Upper lobe of left lung (tissue), 6 donors: ENCODE results near the gene NCMAP. TPM values are rescaled to one million over a fixed set of nuclear protein-coding genes. Genes with fewer than 3 reads are reported as not detected.

Experiments
- ATAC-seq, 2 donors: fragments of 200-7000 bp; cut with Tn5 transposase; one replicate each; pipeline ENCODE4 v1.9.1; 2022; ENCODE audit warnings: mild to moderate bottlenecking in 2 of 2, moderate library complexity in 2 of 2; ENCODE audit not compliant: low FRiP score in 2 of 2
- DNase-seq, 2 donors: peaks; one replicate each; pipeline ENCODE4 v3.0.0-alpha.2; 2019 to 2020
- H3K27ac ChIP-seq, 4 donors: fragments of 200-600 bp; sonication (generic); one replicate each; pipeline ENCODE4 v1.5.1; 2016 to 2019
- H3K27me3 ChIP-seq, 4 donors: fragments of 200-600 bp; sonication (generic); one replicate each; pipeline ENCODE4 v1.5.1; 2017 to 2019
- H3K36me3 ChIP-seq, 4 donors: fragments of 200-600 bp; sonication (generic); one replicate each; pipeline ENCODE4 v1.5.1; 2016 to 2019
- H3K4me1 ChIP-seq, 4 donors: fragments of 200-600 bp; sonication (generic); one replicate each; pipeline ENCODE4 v1.5.1; 2018 to 2019
- H3K4me3 ChIP-seq, 4 donors: fragments of 200-600 bp; sonication (generic); one replicate each; pipeline ENCODE4 v1.5.1; 2017 to 2019; ENCODE audit warnings: mild to moderate bottlenecking in 2 of 4, moderate library complexity in 1 of 4
- H3K9me3 ChIP-seq, 4 donors: fragments of 200-600 bp; sonication (generic); one replicate each; pipeline ENCODE4 v1.5.1; 2018 to 2019
- EP300 ChIP-seq, 4 donors: sonication (generic); formaldehyde crosslinking; IDR thresholded peaks; one replicate each; pipeline ENCODE4 v1.5.1; 2017; ENCODE audit warnings: antibody characterized with exemption in 4 of 4, control low read depth in 2 of 4
- POLR2A ChIP-seq, 4 donors: fragments of 450-650 bp; IDR thresholded peaks; one replicate each; pipeline ENCODE4 v1.5.1; 2016 to 2017; ENCODE audit warnings: antibody characterized with exemption in 4 of 4, mild to moderate bottlenecking in 2 of 4
- POLR2AphosphoS5 ChIP-seq, 2 donors: sonication (generic); formaldehyde crosslinking; IDR thresholded peaks; one replicate each; pipeline ENCODE4 v1.5.1; 2017; ENCODE audit warnings: antibody characterized with exemption in 2 of 2
- WGBS, 2 donors: methylation state at CpG; one replicate each; pipeline ENCODE4 v1.1.5; 2017 to 2018; 5-methylcytosine and 5-hydroxymethylcytosine counted together
- total RNA-seq, 6 donors: library from RNA; depleted of rRNA in 4 of 6; stranded (reverse); fragments of >200 nt in 4 of 6; gene quantifications; one replicate each; pipeline versions ENCODE4 v1.1.0 to v1.2.1, GENCODE V29; 2016 to 2021
- TF ChIP-seq, protein P1 (sequence below), 6 experiments: fragments of 450-650 bp in 4 of 6; fragments of 200-600 bp in 2 of 6; sonication (generic) in 2 of 6; IDR thresholded peaks; one replicate each; pipeline ENCODE4 v1.5.1; 2016 to 2019; ENCODE audit warnings: antibody characterized with exemption in 6 of 6
- donor health status: DM: no; HTN: no; CAD: no; lungs with moderate emphysema.
- donor health status: DM: no; HTN: yes; CAD: no; lungs with severe emphysema.

The NCMAP gene
- total RNA-seq, 6 donors from 2014 or later = 3.3 to 12.8 (median 7.3) TPM

DNA sequence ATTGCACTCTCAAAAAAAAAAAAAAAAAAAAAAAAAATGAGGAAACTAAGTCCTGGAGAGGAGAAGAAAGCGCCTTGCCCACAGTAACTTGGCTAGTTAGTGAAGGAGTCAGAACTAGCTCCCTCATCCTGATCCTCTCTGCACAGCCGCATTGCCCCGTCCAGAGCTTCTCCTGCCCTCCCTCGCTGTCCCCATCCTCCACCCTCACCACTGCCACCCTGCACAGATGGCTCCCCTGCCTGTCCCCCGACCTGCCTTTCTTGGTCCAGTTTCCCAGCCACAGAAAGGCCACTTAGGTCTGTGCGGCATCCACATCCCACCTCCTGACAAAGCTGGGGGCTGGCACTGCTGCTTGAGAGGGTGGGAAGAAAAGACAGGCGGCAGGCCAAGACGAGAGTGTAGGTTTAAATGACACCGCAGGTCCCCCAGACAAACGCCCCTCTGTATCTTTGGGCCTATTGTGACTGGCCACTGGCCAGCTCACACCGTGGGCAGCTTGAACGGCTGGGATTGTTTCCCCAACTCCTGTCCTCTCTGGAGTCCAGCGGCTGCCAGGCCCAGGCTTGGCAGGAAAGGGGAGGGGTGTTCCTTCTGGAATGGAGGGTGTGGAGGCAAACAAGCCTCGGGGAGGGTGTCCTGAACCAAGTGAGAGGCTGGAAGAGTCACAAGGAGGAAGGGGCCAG, 20.2 kb downstream of the NCMAP start:
- peak overlapping the region in 1 of 4 donors; percentile 17 for H3K27ac ChIP-seq

DNA sequence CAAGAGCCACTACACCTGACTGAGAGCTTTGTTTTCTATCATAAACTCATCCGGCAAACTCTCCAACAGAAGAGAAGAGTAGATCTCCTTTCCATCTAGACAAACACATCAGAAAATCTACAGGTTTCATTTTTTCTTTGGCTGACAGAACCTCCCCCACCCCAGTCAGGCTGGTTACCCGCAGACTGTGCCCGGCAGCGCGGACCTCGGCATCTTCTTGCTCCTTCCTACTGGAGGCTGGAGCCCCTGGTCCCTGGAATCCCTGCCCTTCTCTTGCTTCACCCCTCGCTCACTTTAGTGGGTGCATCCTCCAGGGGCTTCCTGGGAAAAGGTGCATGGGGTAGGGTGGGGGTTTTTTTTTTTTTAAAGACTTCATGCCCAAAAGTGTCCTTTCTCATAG, 23.0 kb downstream of the NCMAP start:
- no peak overlapping the region for H3K27ac ChIP-seq
- H3K36me3 ChIP-seq = no peaks in the 10 kb centered on the region
- no peak for ATAC-seq
- DNase-seq = no peak
- H3K4me1 ChIP-seq = peaks cover 0 to 4% (median 0%) of the 10 kb centered on the region in 4 donors
- no peaks in the 10 kb centered on the region for H3K27me3 ChIP-seq
- TF ChIP-seq POLR2AphosphoS5 (IDR thresholded peaks at IDR 0.05) (no peak), POLR2A (IDR thresholded peaks at IDR 0.05) (no peak), EP300 (IDR thresholded peaks at IDR 0.05) (no peak)
- TF ChIP-seq, protein P1, sequence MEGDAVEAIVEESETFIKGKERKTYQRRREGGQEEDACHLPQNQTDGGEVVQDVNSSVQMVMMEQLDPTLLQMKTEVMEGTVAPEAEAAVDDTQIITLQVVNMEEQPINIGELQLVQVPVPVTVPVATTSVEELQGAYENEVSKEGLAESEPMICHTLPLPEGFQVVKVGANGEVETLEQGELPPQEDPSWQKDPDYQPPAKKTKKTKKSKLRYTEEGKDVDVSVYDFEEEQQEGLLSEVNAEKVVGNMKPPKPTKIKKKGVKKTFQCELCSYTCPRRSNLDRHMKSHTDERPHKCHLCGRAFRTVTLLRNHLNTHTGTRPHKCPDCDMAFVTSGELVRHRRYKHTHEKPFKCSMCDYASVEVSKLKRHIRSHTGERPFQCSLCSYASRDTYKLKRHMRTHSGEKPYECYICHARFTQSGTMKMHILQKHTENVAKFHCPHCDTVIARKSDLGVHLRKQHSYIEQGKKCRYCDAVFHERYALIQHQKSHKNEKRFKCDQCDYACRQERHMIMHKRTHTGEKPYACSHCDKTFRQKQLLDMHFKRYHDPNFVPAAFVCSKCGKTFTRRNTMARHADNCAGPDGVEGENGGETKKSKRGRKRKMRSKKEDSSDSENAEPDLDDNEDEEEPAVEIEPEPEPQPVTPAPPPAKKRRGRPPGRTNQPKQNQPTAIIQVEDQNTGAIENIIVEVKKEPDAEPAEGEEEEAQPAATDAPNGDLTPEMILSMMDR (IDR thresholded peaks at IDR 0.05) = no peak
- no peaks in the 10 kb centered on the region for H3K9me3 ChIP-seq
- WGBS, 2 donors = 83 to 94% methylated on average over 7 of the region's 7 CpGs
- H3K4me3 ChIP-seq = no peak overlapping the region

More for the DNA sequence above, 20.2 kb downstream of the NCMAP start:
- 54 to 65% methylated on average over 13 to 14 of the region's 14 CpGs for WGBS, 2 donors
- ATAC-seq (no peak), DNase-seq (peak in 1 of 2 donors; percentile 60)
- no peaks in the 10 kb centered on the region for H3K27me3 ChIP-seq
- no peaks in the 10 kb centered on the region for H3K36me3 ChIP-seq
- TF ChIP-seq EP300 (IDR thresholded peaks at IDR 0.05) = no peak
- TF ChIP-seq, protein P1 (IDR thresholded peaks at IDR 0.05) = no peak
- no peak for TF ChIP-seq POLR2A (IDR thresholded peaks at IDR 0.05)
- peaks cover 0 to 4% (median 0%) of the 10 kb centered on the region in 4 donors for H3K4me1 ChIP-seq
- no peaks in the 10 kb centered on the region for H3K9me3 ChIP-seq
- no peak overlapping the region for H3K4me3 ChIP-seq

DNA sequence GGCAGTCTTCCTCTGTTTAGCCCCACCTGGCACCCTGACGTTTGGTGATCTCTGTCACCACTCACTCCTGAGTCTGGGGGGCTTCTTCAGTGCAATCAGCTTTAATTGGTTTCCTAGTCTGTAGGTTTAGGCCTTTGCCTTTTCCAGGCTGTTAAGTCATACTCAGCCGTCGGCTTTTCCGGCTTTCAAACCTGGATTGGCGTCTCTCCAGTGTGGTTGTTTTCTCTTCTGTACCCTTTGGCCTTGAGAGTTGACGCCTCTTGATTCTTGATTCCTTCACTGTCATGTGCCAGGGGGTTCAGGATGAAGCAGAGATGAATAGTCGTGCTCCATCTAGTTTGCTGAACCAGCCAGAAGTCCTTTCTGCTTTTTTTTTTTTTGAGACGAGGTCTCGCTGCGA, 24.9 kb downstream of the NCMAP start:
- H3K27ac ChIP-seq = no peak overlapping the region
- H3K27me3 ChIP-seq = no peaks in the 10 kb centered on the region
- no peaks in the 10 kb centered on the region for H3K9me3 ChIP-seq
- TF ChIP-seq EP300 (IDR thresholded peaks at IDR 0.05) = no peak
- TF ChIP-seq POLR2AphosphoS5 (IDR thresholded peaks at IDR 0.05) = no peak
- TF ChIP-seq, protein P1 (IDR thresholded peaks at IDR 0.05) = no peak
- TF ChIP-seq POLR2A (IDR thresholded peaks at IDR 0.05) = no peak
- ATAC-seq = no peak
- no peak overlapping the region for H3K4me3 ChIP-seq
- no peak for DNase-seq
- WGBS, 2 donors = 77 to 87% methylated on average over 10 of the region's 10 CpGs
- H3K4me1 ChIP-seq = peaks cover 0 to 4% (median 0%) of the 10 kb centered on the region in 4 donors
- no peaks in the 10 kb centered on the region for H3K36me3 ChIP-seq

DNA sequence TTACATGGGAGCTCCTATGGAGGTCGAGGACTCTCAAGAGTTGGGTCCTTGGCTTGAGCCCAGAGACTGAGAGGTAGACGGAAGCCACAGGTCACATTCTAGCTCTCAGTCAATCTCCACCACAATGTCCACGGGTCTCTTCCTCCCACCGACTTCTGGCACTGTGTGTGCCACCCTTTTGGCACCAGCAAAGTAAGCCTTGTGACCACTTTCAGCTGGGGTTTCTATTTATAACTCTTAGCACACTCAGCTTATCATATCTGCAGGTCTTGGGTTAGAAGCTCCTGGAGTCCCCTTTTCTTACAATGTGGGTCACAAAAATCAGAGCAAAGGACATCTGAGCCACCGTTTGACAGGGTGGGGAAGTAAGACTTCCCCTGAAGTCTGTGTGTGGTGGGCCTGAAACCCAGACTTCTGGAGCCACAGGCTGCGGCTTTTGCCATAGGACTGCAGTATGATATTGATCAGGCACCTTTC, 28.3 kb downstream of the NCMAP start:
- ATAC-seq = no peak

More for the DNA sequence above, 28.3 kb downstream of the NCMAP start:
- no peaks in the 10 kb centered on the region for H3K4me1 ChIP-seq
- H3K27me3 ChIP-seq = no peaks in the 10 kb centered on the region
- no peaks in the 10 kb centered on the region for H3K36me3 ChIP-seq
- peak in 1 of 2 donors; percentile 62 for DNase-seq
- 24 to 61% methylated on average over 4 to 6 of the region's 6 CpGs for WGBS, 2 donors
- TF ChIP-seq, protein P1 (IDR thresholded peaks at IDR 0.05) = no peak
- no peak for TF ChIP-seq POLR2A (IDR thresholded peaks at IDR 0.05)
- no peak for TF ChIP-seq POLR2AphosphoS5 (IDR thresholded peaks at IDR 0.05)
- TF ChIP-seq EP300 (IDR thresholded peaks at IDR 0.05) = no peak
- H3K9me3 ChIP-seq = no peaks in the 10 kb centered on the region
- H3K27ac ChIP-seq = no peak overlapping the region
- H3K4me3 ChIP-seq = no peak overlapping the region
